Neural cell (in vitro differentiated cells): Measurements from ENCODE around the gene HACE1. TPM values are rescaled to one million over a fixed set of nuclear protein-coding genes. Genes with fewer than 3 reads are reported as not detected.

ENCODE experiments used
- H2AFZ ChIP-seq: fragments of 200-600, 300-800 bp; sonication (generic), shearing (Covaris generic); 2 replicates; pipeline ENCODE4 v1.6.0; 2014; ENCODE audit warnings: low read depth, mild to moderate bottlenecking, antibody characterized with exemption, low read length, moderate library complexity
- H3F3A ChIP-seq: fragments of 200-600 bp; shearing (Covaris generic); 2 replicates; pipeline ENCODE4 v1.6.1; 2016; ENCODE audit warnings: mild to moderate bottlenecking, moderate library complexity, mixed read lengths, antibody characterized with exemption, low read length; ENCODE audit not compliant: insufficient read depth, poor library complexity, severe bottlenecking
- H3K27ac ChIP-seq: fragments of 200-600, 300-800 bp; sonication (generic), shearing (Covaris generic); 2 replicates; pipeline ENCODE4 v1.5.1; 2014; ENCODE audit warnings: mild to moderate bottlenecking, low read length, moderate library complexity
- H3K27me3 ChIP-seq: fragments of 300-800, 200-600 bp; sonication (generic), shearing (Covaris generic); 2 replicates; pipeline ENCODE4 v1.6.0; 2014; ENCODE audit warnings: mild to moderate bottlenecking, low read depth, low read length, moderate library complexity; ENCODE audit not compliant: insufficient read depth
- H3K36me3 ChIP-seq: fragments of 300-800, 200-600 bp; sonication (generic), shearing (Covaris generic); 2 replicates; pipeline ENCODE4 v1.5.1; 2014; ENCODE audit warnings: mild to moderate bottlenecking, antibody characterized with exemption, low read length, moderate library complexity; ENCODE audit not compliant: insufficient read depth
- H3K4me2 ChIP-seq: fragments of 300-800, 200-600 bp; sonication (generic), shearing (Covaris generic); 2 replicates; pipeline ENCODE4 v1.6.0; 2014; ENCODE audit warnings: mild to moderate bottlenecking, low read length
- H3K4me3 ChIP-seq: fragments of 300-800, 200-600 bp; sonication (generic), shearing (Covaris generic); 2 replicates; pipeline ENCODE4 v1.5.1; 2014; ENCODE audit warnings: mild to moderate bottlenecking, low read length, moderate library complexity
- H3K79me2 ChIP-seq: fragments of 200-600 bp; shearing (Covaris generic); replicated peaks from 2 replicates; pipeline ENCODE4 v1.6.0; 2014; ENCODE audit warnings: mild to moderate bottlenecking, low read length, moderate library complexity; ENCODE audit not compliant: insufficient read depth
- H3K9ac ChIP-seq: fragments of 300-800, 200-600 bp; sonication (generic), shearing (Covaris generic); 2 replicates; pipeline ENCODE4 v1.6.1; 2016; ENCODE audit warnings: mild to moderate bottlenecking, low read length, mixed read lengths
- H3K9me2 ChIP-seq: fragments of 200-600 bp; shearing (Covaris generic); 2 replicates; pipeline ENCODE4 v1.6.1; 2016; ENCODE audit warnings: mild to moderate bottlenecking, low read length, mixed read lengths; ENCODE audit not compliant: insufficient read depth
- H3K9me3 ChIP-seq: fragments of 200-600, 300-800 bp; sonication (generic), shearing (Covaris generic); 2 replicates; pipeline ENCODE4 v1.6.1; 2016; ENCODE audit warnings: mild to moderate bottlenecking, mixed run types, low read length, moderate library complexity, mixed read lengths
- H4K20me1 ChIP-seq: fragments of 200-600 bp; shearing (Covaris generic); 2 replicates; pipeline ENCODE4 v1.6.1; 2016; ENCODE audit warnings: mild to moderate bottlenecking, mixed run types; ENCODE audit not compliant: insufficient read depth
- CTCF ChIP-seq: fragments of 450-650 bp; IDR thresholded peaks from 2 replicates; pipeline ENCODE4 v1.5.1; 2014; ENCODE audit warnings: antibody characterized with exemption, mild to moderate bottlenecking, moderate library complexity; ENCODE audit not compliant: poor library complexity, severe bottlenecking
- EP300 ChIP-seq: fragments of 450-650 bp; conservative IDR thresholded peaks from 2 replicates; pipeline ENCODE4 v1.6.1; 2014; ENCODE audit warnings: antibody characterized with exemption, mild to moderate bottlenecking, moderate library complexity; ENCODE audit not compliant: poor library complexity, severe bottlenecking
- EZH2 ChIP-seq: fragments of 200-600, 300-800 bp; shearing (Covaris generic), sonication (generic); IDR thresholded peaks from 2 replicates; pipeline ENCODE4 v1.6.1; 2014; ENCODE audit warnings: antibody characterized with exemption, low read length, borderline replicate concordance, mild to moderate bottlenecking; ENCODE audit not compliant: insufficient read depth, poor library complexity, severe bottlenecking
- MXI1 ChIP-seq: fragments of 450-650 bp; conservative IDR thresholded peaks from 2 replicates; pipeline ENCODE4 v1.6.1; 2014; ENCODE audit warnings: antibody characterized with exemption, mild to moderate bottlenecking; ENCODE audit not compliant: poor library complexity, severe bottlenecking
- POLR2AphosphoS5 ChIP-seq: IDR thresholded peaks from 2 replicates; pipeline ENCODE4 v1.6.1; 2012
- RAD21 ChIP-seq: fragments of 450-650 bp; conservative IDR thresholded peaks from 2 replicates; pipeline ENCODE4 v1.6.1; 2014; ENCODE audit warnings: antibody characterized with exemption, mild to moderate bottlenecking, moderate library complexity
- SMC3 ChIP-seq: fragments of 450-650 bp; conservative IDR thresholded peaks from 2 replicates; pipeline ENCODE4 v1.6.1; 2014; ENCODE audit warnings: antibody characterized with exemption, mild to moderate bottlenecking, moderate library complexity; ENCODE audit not compliant: poor library complexity
- TAF1 ChIP-seq: IDR thresholded peaks from 2 replicates; pipeline ENCODE4 v1.6.1; 2012; ENCODE audit warnings: low read depth
- polyA plus RNA-seq: library from polyadenylated mRNA; depleted of rRNA; stranded (reverse); fragments of >200 nt; gene quantifications from 2 replicates; pipeline ENCODE4 v1.2.3, GENCODE V29; 2014
- TF ChIP-seq, protein P1 (sequence below): IDR thresholded peaks from 2 replicates; pipeline ENCODE4 v1.6.1; 2012; ENCODE audit warnings: borderline replicate concordance

HACE1 gene
- polyA plus RNA-seq, 1 donor from 2014 or later = 70.6 TPM

- TF ChIP-seq SMC3 = no peak
- TF ChIP-seq EP300 = no peak
- TF ChIP-seq RAD21 = no peak
- TF ChIP-seq, protein P1, sequence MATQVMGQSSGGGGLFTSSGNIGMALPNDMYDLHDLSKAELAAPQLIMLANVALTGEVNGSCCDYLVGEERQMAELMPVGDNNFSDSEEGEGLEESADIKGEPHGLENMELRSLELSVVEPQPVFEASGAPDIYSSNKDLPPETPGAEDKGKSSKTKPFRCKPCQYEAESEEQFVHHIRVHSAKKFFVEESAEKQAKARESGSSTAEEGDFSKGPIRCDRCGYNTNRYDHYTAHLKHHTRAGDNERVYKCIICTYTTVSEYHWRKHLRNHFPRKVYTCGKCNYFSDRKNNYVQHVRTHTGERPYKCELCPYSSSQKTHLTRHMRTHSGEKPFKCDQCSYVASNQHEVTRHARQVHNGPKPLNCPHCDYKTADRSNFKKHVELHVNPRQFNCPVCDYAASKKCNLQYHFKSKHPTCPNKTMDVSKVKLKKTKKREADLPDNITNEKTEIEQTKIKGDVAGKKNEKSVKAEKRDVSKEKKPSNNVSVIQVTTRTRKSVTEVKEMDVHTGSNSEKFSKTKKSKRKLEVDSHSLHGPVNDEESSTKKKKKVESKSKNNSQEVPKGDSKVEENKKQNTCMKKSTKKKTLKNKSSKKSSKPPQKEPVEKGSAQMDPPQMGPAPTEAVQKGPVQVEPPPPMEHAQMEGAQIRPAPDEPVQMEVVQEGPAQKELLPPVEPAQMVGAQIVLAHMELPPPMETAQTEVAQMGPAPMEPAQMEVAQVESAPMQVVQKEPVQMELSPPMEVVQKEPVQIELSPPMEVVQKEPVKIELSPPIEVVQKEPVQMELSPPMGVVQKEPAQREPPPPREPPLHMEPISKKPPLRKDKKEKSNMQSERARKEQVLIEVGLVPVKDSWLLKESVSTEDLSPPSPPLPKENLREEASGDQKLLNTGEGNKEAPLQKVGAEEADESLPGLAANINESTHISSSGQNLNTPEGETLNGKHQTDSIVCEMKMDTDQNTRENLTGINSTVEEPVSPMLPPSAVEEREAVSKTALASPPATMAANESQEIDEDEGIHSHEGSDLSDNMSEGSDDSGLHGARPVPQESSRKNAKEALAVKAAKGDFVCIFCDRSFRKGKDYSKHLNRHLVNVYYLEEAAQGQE = no peak
- TF ChIP-seq CTCF = no peak
- TF ChIP-seq EZH2 = no peak
- no peak for TF ChIP-seq POLR2AphosphoS5
- TF ChIP-seq TAF1 = no peak
- no peak for TF ChIP-seq MXI1
- Histone ChIP-seq H3K9me2 (no peaks in the 10 kb centered on the region), H3K27ac (no peak overlapping the region), H3K79me2 (no peaks in the 10 kb centered on the region), H3K27me3 (no peaks in the 10 kb centered on the region), H3F3A (no peaks in the 10 kb centered on the region), H3K4me3 (no peak overlapping the region), H3K9me3 (no peaks in the 10 kb centered on the region), H3K4me2 (no peak overlapping the region), H3K36me3 (no peaks in the 10 kb centered on the region), H2AFZ (no peak overlapping the region), H4K20me1 (no peaks in the 10 kb centered on the region), H3K9ac (no peak overlapping the region)
Observed at GRCh38 chr6:104684911-104685415, 174.8 kb downstream of the HACE1 start.

DNA sequence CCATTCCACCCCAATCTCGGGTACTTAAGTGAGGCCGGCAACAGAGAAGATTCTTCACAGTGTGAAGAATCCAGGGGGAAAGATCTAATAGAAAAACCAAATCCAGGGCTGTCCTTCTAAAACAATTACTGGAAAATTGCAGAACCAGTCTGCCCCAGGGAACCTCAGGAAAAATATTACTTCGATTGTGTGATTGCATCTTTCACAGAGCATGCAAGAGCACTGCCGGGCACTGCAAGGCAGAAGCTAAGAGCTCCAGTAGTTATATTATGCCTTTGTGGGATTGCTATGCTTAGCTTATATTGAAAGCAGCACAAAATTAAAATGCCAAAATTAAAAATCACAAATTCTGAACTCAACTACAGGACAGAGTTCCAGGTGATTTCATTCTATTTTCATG is 175.9 kb downstream of the HACE1 start:
- Histone ChIP-seq H2AFZ (no peak overlapping the region), H3K36me3 (no peaks in the 10 kb centered on the region)

More for the DNA sequence above, 175.9 kb downstream of the HACE1 start:
- no peaks in the 10 kb centered on the region for H3K27me3 ChIP-seq
- no peak overlapping the region for H3K4me3 ChIP-seq
- H3K9me2 ChIP-seq = no peaks in the 10 kb centered on the region
- no peaks in the 10 kb centered on the region for H3K9me3 ChIP-seq
- no peaks in the 10 kb centered on the region for H4K20me1 ChIP-seq
- no peak for TF ChIP-seq EP300
- H3K4me2 ChIP-seq = no peak overlapping the region
- H3K9ac ChIP-seq = no peak overlapping the region
- no peaks in the 10 kb centered on the region for H3F3A ChIP-seq
- H3K79me2 ChIP-seq = no peaks in the 10 kb centered on the region
- H3K27ac ChIP-seq = peak overlapping the region; percentile 36
